Endodermal cell (in vitro differentiated cells): ENCODE measurements around the gene RAB18. TPM values are rescaled to one million over a fixed set of nuclear protein-coding genes. Genes with fewer than 3 reads are reported as not detected.

ENCODE experiments used
- DNase-seq: peaks from one replicate; pipeline ENCODE4 v3.0.0-alpha.2; 2017
- H3K27ac ChIP-seq: 2 replicates; pipeline ENCODE4 v1.5.1; 2013; ENCODE audit warnings: mild to moderate bottlenecking, low read depth, low read length, moderate library complexity
- H3K27me3 ChIP-seq: 2 replicates; pipeline ENCODE4 v1.6.1; 2013; ENCODE audit warnings: mild to moderate bottlenecking, low read length, moderate library complexity; ENCODE audit not compliant: insufficient read depth, control insufficient read depth, poor library complexity, severe bottlenecking
- H3K36me3 ChIP-seq: 2 replicates; pipeline ENCODE4 v1.7.0; 2013; ENCODE audit warnings: mild to moderate bottlenecking, low read length, moderate library complexity; ENCODE audit not compliant: control insufficient read depth, insufficient read depth
- H3K4me1 ChIP-seq: one replicate; pipeline ENCODE4 v1.7.0; 2013; ENCODE audit warnings: low read length; ENCODE audit not compliant: control insufficient read depth, insufficient read depth
- H3K4me3 ChIP-seq: 2 replicates; pipeline ENCODE4 v1.5.1; 2013; ENCODE audit warnings: mild to moderate bottlenecking, low read length, moderate library complexity
- H3K9ac ChIP-seq: 2 replicates; pipeline ENCODE4 v1.6.1; 2013; ENCODE audit warnings: mild to moderate bottlenecking, low read length, moderate library complexity; ENCODE audit not compliant: poor library complexity, severe bottlenecking; ENCODE audit errors: extremely low read depth
- H3K9me3 ChIP-seq: 2 replicates; pipeline ENCODE4 v1.6.1; 2013; ENCODE audit warnings: mild to moderate bottlenecking, low read length, moderate library complexity; ENCODE audit not compliant: control insufficient read depth
- H3K27ac Mint-ChIP-seq: 2 replicates; pipeline ENCODE4 v1.8.0; 2020; ENCODE audit warnings: mixed read lengths
- H3K27me3 Mint-ChIP-seq: 2 replicates; pipeline ENCODE4 v1.8.0; 2021; ENCODE audit warnings: mild to moderate bottlenecking, mixed read lengths; ENCODE audit not compliant: insufficient read depth
- H3K36me3 Mint-ChIP-seq: 2 replicates; pipeline ENCODE4 v1.8.0; 2020; ENCODE audit warnings: low read depth, mixed read lengths
- H3K4me1 Mint-ChIP-seq: 2 replicates; pipeline ENCODE4 v1.8.0; 2020; ENCODE audit warnings: mixed read lengths
- H3K4me3 Mint-ChIP-seq: 2 replicates; pipeline ENCODE4 v1.8.0; 2020; ENCODE audit warnings: mild to moderate bottlenecking, moderate library complexity, mixed read lengths
- H3K9me3 Mint-ChIP-seq: 2 replicates; pipeline ENCODE4 v1.8.0; 2020; ENCODE audit warnings: mild to moderate bottlenecking, mixed read lengths
- WGBS, 2 experiments: methylation state at CpG; one replicate each; pipeline versions ENCODE4 v1.1.5 to v1.1.7; 2013; ENCODE audit warnings: missing lambda C conversion rate in 2 of 2, mixed read lengths in 1 of 2; ENCODE audit not compliant: insufficient coverage in 1 of 2, insufficient read length in 1 of 2; 5-methylcytosine and 5-hydroxymethylcytosine counted together
- total RNA-seq, 2 donors: library from RNA; stranded (reverse); fragmentation: NEBNext Ultra II Directional in 1 of 2; extraction: Animal tissue kit (Norgen Biotek cat#: 25700) in 1 of 2; gene quantifications; 2 replicates in 1 of 2; 3 replicates in 1 of 2; pipeline ENCODE4 v1.2.1, GENCODE V29; 2021
- TF ChIP-seq, protein P1 (sequence below): fragments of 200-600 bp; sonication (generic); conservative IDR thresholded peaks from 2 replicates; pipeline ENCODE4 v1.5.0; 2021; ENCODE audit warnings: antibody characterized with exemption, mild to moderate bottlenecking

Gene RAB18
- total RNA-seq, 2 donors from 2014 or later = 122 to 150 TPM

DNA sequence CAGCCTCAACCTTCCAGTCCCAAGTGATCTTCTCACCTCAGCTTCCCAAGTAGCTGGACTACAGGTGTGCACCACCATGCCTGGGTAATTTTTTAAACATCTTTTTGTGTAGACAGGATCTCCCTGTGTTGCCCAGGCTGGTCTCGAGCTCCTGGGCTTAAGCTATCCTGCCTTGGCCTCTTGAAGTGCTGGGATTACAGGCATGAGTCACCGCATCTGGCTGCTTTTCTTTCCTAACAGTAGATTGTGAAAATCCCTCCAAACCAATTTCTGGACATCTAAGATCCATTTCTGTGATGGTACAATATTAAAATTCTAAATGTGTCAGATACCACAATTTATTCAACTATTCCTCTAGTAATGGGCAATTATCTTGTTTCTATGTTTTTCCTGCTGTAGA lies 38.7 kb downstream of the RAB18 start:
- H3K27ac ChIP-seq = no peak overlapping the region
- WGBS, 2 experiments = 95 to 100% methylated on average over 2 of the region's 2 CpGs
- Mint-ChIP-seq H3K27ac (no peak overlapping the region), H3K27me3 (no peaks in the 10 kb centered on the region), H3K4me1 (peaks cover 16% of the 10 kb centered on the region), H3K36me3 (peaks cover 45% of the 10 kb centered on the region), H3K9me3 (no peaks in the 10 kb centered on the region), H3K4me3 (no peak overlapping the region)
- no peak for DNase-seq
- H3K27me3 ChIP-seq = no peaks in the 10 kb centered on the region
- H3K4me3 ChIP-seq = no peak overlapping the region
- TF ChIP-seq, protein P1, sequence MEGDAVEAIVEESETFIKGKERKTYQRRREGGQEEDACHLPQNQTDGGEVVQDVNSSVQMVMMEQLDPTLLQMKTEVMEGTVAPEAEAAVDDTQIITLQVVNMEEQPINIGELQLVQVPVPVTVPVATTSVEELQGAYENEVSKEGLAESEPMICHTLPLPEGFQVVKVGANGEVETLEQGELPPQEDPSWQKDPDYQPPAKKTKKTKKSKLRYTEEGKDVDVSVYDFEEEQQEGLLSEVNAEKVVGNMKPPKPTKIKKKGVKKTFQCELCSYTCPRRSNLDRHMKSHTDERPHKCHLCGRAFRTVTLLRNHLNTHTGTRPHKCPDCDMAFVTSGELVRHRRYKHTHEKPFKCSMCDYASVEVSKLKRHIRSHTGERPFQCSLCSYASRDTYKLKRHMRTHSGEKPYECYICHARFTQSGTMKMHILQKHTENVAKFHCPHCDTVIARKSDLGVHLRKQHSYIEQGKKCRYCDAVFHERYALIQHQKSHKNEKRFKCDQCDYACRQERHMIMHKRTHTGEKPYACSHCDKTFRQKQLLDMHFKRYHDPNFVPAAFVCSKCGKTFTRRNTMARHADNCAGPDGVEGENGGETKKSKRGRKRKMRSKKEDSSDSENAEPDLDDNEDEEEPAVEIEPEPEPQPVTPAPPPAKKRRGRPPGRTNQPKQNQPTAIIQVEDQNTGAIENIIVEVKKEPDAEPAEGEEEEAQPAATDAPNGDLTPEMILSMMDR = no peak
- H3K4me1 ChIP-seq = no peaks in the 10 kb centered on the region
- H3K36me3 ChIP-seq = peaks cover 74% of the 10 kb centered on the region
- no peaks in the 10 kb centered on the region for H3K9me3 ChIP-seq
- no peak overlapping the region for H3K9ac ChIP-seq

DNA sequence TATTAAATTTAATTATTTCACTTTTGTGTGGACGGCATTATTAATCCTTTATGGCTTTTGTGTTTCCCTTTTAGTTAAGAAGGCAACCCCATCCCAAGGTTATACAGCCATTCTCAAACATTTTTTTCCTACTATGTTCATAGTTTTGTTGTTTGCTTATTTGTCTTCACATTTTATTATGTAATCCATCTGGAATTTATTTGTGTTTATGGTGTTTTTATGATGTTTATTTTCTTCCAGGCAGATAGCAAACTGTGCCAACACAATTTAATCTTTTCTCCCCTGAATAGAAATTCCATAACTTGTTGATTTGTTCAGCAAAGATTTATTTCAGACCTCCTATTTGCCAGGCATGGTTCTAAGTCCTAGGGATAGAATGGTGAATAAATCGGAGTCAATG lies 42.9 kb downstream of the RAB18 start:
- no peak for DNase-seq
- H3K4me3 Mint-ChIP-seq = no peak overlapping the region
- Histone ChIP-seq H3K9me3 (no peaks in the 10 kb centered on the region), H3K4me3 (no peak overlapping the region), H3K9ac (no peak overlapping the region), H3K4me1 (peaks cover 5% of the 10 kb centered on the region), H3K27me3 (no peaks in the 10 kb centered on the region), H3K27ac (no peak overlapping the region), H3K36me3 (peaks cover 36% of the 10 kb centered on the region)
- no peaks in the 10 kb centered on the region for H3K9me3 Mint-ChIP-seq
- H3K36me3 Mint-ChIP-seq = peaks cover 27% of the 10 kb centered on the region
- H3K27ac Mint-ChIP-seq = no peak overlapping the region
- WGBS, 2 experiments = 96 to 100% methylated on average over 1 to 2 of the region's 2 CpGs
- TF ChIP-seq, protein P1 = no peak
- H3K27me3 Mint-ChIP-seq = no peaks in the 10 kb centered on the region
- H3K4me1 Mint-ChIP-seq = peaks cover 4% of the 10 kb centered on the region

- H3K27me3 Mint-ChIP-seq = no peaks in the 10 kb centered on the region
- 94 to 100% methylated on average over 2 to 3 of the region's 3 CpGs for WGBS, 2 experiments
- H3K36me3 Mint-ChIP-seq = peaks cover 26% of the 10 kb centered on the region
- DNase-seq = no peak
- no peak overlapping the region for H3K4me3 ChIP-seq
- peaks cover 3% of the 10 kb centered on the region for H3K4me1 Mint-ChIP-seq
- TF ChIP-seq, protein P1 = no peak
- no peak overlapping the region for H3K9ac ChIP-seq
- H3K4me1 ChIP-seq = peaks cover 5% of the 10 kb centered on the region
- H3K9me3 Mint-ChIP-seq = no peaks in the 10 kb centered on the region
- no peak overlapping the region for H3K27ac Mint-ChIP-seq
- H3K4me3 Mint-ChIP-seq = no peak overlapping the region
- H3K27ac ChIP-seq = no peak overlapping the region
- peaks cover 32% of the 10 kb centered on the region for H3K36me3 ChIP-seq
- no peaks in the 10 kb centered on the region for H3K27me3 ChIP-seq
- H3K9me3 ChIP-seq = no peaks in the 10 kb centered on the region
These were observed 43.4 kb downstream of the RAB18 start for GRCh38 chr10:27547482-27547881.
